Type B pancreatic cell (in vitro differentiated cells): Measurements from ENCODE around the gene COL9A3. TPM values are rescaled to one million over a fixed set of nuclear protein-coding genes. Genes with fewer than 3 reads are reported as not detected.

Experiments used
- DNase-seq: peaks from one replicate; pipeline ENCODE4 v3.0.0; 2021; ENCODE audit warnings: mixed read lengths; ENCODE audit not compliant: unreplicated experiment; ENCODE audit errors: extremely low spot score
- H3K27ac Mint-ChIP-seq: 2 replicates; pipeline ENCODE4 v1.8.0; 2021; ENCODE audit warnings: mild to moderate bottlenecking, mixed read lengths
- H3K27me3 Mint-ChIP-seq: 2 replicates; pipeline ENCODE4 v1.8.0; 2021; ENCODE audit warnings: mixed read lengths
- H3K36me3 Mint-ChIP-seq: 2 replicates; pipeline ENCODE4 v1.8.0; 2021; ENCODE audit warnings: mixed read lengths
- H3K4me1 Mint-ChIP-seq: one replicate; pipeline ENCODE4 v1.8.0; 2021; ENCODE audit warnings: mixed read lengths; ENCODE audit not compliant: unreplicated experiment
- H3K4me3 Mint-ChIP-seq: 2 replicates; pipeline ENCODE4 v1.8.0; 2021; ENCODE audit warnings: mild to moderate bottlenecking, mixed read lengths
- H3K9me3 Mint-ChIP-seq: 2 replicates; pipeline ENCODE4 v1.8.0; 2021; ENCODE audit warnings: mixed read lengths
- CTCF ChIP-seq: fragments of 200-600 bp; sonication (generic); conservative IDR thresholded peaks from 2 replicates; pipeline ENCODE4 v1.5.0; 2021; ENCODE audit warnings: antibody characterized with exemption, mild to moderate bottlenecking
- total RNA-seq: library from RNA; stranded (reverse); gene quantifications from 2 replicates; pipeline ENCODE4 v1.2.1, GENCODE V29; 2021; ENCODE audit warnings: low replicate concordance

COL9A3 gene
- total RNA-seq, 1 donor from 2014 or later: 21.2 TPM

DNA sequence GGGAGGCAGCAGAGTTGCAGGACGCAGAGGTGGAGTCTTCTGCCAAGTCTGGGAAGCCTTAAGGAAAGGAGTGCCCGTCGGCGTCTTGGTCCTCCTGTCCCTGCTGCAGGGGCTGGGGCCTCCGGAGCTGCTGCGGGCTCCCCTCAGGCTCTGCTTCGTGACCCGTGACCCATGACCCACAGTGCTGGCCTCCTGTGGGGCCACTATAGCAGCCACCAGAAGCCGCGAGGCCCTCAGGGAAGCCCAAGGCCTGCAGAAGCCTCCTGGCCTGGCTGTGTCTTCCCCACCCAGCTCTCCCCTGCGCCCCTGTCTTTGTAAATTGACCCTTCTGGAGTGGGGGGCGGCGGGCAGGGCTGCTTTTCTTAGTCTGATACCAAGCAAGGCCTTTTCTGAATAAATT is 3.3 kb upstream of the COL9A3 start:
- H3K4me3 Mint-ChIP-seq: no peak overlapping the region
- no peaks in the 10 kb centered on the region for H3K9me3 Mint-ChIP-seq
- DNase-seq: no peak
- peaks cover 8% of the 10 kb centered on the region for H3K4me1 Mint-ChIP-seq
- H3K27me3 Mint-ChIP-seq: peaks cover 16% of the 10 kb centered on the region
- H3K27ac Mint-ChIP-seq: no peak overlapping the region
- no peaks in the 10 kb centered on the region for H3K36me3 Mint-ChIP-seq
- no peak for TF ChIP-seq CTCF

GRCh38 chr20:62814060-62814708 is 2.7 kb upstream of the COL9A3 start:
- H3K4me1 Mint-ChIP-seq: peaks cover 8% of the 10 kb centered on the region
- DNase-seq: no peak
- H3K36me3 Mint-ChIP-seq: no peaks in the 10 kb centered on the region
- H3K9me3 Mint-ChIP-seq: no peaks in the 10 kb centered on the region
- H3K27me3 Mint-ChIP-seq: peaks cover 16% of the 10 kb centered on the region
- TF ChIP-seq CTCF: no peak
- no peak overlapping the region for H3K27ac Mint-ChIP-seq
- H3K4me3 Mint-ChIP-seq: no peak overlapping the region

DNA sequence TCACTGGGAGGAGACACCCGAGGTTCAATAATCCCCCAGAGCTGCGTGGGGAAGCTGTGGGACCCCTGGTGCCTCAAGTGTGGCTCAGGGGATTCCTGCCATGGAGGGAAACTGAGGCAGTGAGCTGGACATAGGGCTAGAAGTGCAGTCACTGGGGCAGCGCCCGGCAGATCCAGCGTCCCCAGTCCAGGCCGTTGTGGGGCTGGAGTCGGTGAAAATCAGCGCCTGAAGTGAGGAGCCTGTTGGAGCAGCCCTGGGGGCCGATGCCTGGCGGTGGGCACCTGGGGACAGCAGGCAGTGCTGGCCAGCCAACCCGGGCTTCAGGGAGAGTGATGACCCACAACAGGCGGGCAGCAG is 2.2 kb upstream of the COL9A3 start:
- no peak for TF ChIP-seq CTCF
- H3K27me3 Mint-ChIP-seq: peaks cover 16% of the 10 kb centered on the region
- H3K36me3 Mint-ChIP-seq: no peaks in the 10 kb centered on the region
- DNase-seq: no peak
- peaks cover 8% of the 10 kb centered on the region for H3K4me1 Mint-ChIP-seq
- no peak overlapping the region for H3K4me3 Mint-ChIP-seq
- H3K27ac Mint-ChIP-seq: no peak overlapping the region
- H3K9me3 Mint-ChIP-seq: no peaks in the 10 kb centered on the region

DNA sequence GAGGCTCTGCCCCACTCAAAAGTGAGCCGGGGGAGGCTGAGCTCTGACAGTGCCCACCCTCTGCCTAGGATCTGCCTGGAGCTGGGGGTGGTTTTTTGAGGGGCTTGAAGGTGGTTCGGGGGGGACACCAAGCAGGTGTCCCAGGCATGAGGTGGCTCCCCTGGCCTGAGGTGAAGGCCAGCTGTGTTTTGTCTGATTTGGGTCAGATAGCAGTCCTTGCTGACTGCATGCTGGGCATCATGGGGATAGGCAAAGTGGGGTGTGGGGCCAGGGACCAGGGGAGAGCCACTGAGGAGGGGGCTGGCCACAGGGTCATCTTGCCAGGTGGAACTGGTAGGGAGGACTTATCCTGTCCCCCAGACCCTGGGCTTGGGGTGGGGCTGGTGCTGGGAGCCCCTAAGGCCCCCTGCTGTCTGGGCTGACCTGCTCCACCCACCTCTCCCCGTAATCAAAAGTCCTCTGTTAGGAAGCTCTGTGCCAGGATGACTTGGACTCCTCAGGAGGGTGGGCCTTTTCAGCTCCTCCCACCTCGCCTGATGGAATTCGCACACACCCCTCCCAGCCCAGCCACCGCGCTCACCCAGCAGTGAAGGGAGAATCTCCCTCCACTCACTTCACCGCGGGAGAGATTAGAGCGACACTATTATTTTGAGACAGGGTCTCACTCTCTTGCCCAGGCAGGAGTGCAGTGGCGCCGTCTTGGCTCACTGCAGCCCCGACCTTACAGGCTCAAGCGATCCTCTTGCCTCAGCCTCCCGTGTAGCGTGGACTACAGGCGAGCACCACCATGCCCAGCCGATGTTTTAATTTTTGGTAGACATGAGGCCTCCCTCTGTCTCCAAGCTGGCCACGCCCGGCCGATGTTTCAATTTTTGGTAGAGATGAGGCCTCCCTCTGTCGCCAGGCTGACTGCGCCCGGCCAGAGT is 1.5 kb upstream of the COL9A3 start:
- DNase-seq: no peak
- H3K27me3 Mint-ChIP-seq: peaks cover 16% of the 10 kb centered on the region
- H3K36me3 Mint-ChIP-seq: no peaks in the 10 kb centered on the region
- H3K27ac Mint-ChIP-seq: peak overlapping the region; percentile 85
- TF ChIP-seq CTCF: no peak
- peak overlapping the region; percentile 82 for H3K4me3 Mint-ChIP-seq
- H3K4me1 Mint-ChIP-seq: peaks cover 8% of the 10 kb centered on the region
- H3K9me3 Mint-ChIP-seq: no peaks in the 10 kb centered on the region

GRCh38 chr20:62816031-62816883 is 593 bp upstream of the COL9A3 start:
- Mint-ChIP-seq H3K4me1 (peaks cover 8% of the 10 kb centered on the region), H3K27ac (peak overlapping the region; percentile 85), H3K9me3 (no peaks in the 10 kb centered on the region), H3K4me3 (peak overlapping the region; percentile 82), H3K27me3 (peaks cover 16% of the 10 kb centered on the region), H3K36me3 (no peaks in the 10 kb centered on the region)
- no peak for DNase-seq
- no peak for TF ChIP-seq CTCF
